HG03460 (cell line): ENCODE data around the gene ST7L.
A peak's percentile ranks its signal among the peaks of the same experiment; 100 is the strongest.

Source experiments
- ATAC-seq: cut with Tn5 transposase; IDR thresholded peaks from one replicate; pipeline ENCODE4 v1.9.1; 2021; ENCODE audit not compliant: unreplicated experiment

Gene ST7L

GRCh38 chr1:112619518-112620376 is 806 bp upstream of the ST7L start, which contains the start of gene CAPZA1:
CAPZA1 (plus strand) TSS chr1:112619832; CDS start chr1:112619845, 13 bp downstream.
- ATAC-seq: peak; percentile 84

- ATAC-seq: no peak
Observed at GRCh38 chr1:112618114-112618720, 724 bp downstream of the ST7L start.

GRCh38 chr1:112614460-112615065 is 4.4 kb downstream of the ST7L start:
- no peak for ATAC-seq

GRCh38 chr1:112605633-112606327 is 13.2 kb downstream of the ST7L start:
- ATAC-seq: no peak

GRCh38 chr1:112603541-112603940 is 15.4 kb downstream of the ST7L start:
- no peak for ATAC-seq

- no peak for ATAC-seq
Observed at GRCh38 chr1:112603012-112603411, 15.9 kb downstream of the ST7L start.

GRCh38 chr1:112599477-112599876 is 19.5 kb downstream of the ST7L start:
- no peak for ATAC-seq

- ATAC-seq: no peak
Observed at GRCh38 chr1:112594208-112594876, 24.6 kb downstream of the ST7L start.

GRCh38 chr1:112589766-112590165 is 29.2 kb downstream of the ST7L start:
- no peak for ATAC-seq

GRCh38 chr1:112583366-112583765 is 35.6 kb downstream of the ST7L start:
- no peak for ATAC-seq

GRCh38 chr1:112581586-112582192 is 37.3 kb downstream of the ST7L start:
- ATAC-seq: no peak

- ATAC-seq: no peak
Observed at GRCh38 chr1:112579801-112580510, 39.0 kb downstream of the ST7L start.

- ATAC-seq: no peak
Observed at GRCh38 chr1:112576240-112576639, 42.7 kb downstream of the ST7L start.

- no peak for ATAC-seq
Observed at GRCh38 chr1:112575154-112575804, 43.7 kb downstream of the ST7L start.

- no peak for ATAC-seq
Observed at GRCh38 chr1:112565800-112566199, 53.1 kb downstream of the ST7L start.

- ATAC-seq: no peak
Observed at GRCh38 chr1:112564081-112564480, 54.9 kb downstream of the ST7L start.

GRCh38 chr1:112563341-112563740 is 55.6 kb downstream of the ST7L start:
- ATAC-seq: no peak

- no peak for ATAC-seq
Observed at GRCh38 chr1:112558634-112559033, 60.3 kb downstream of the ST7L start.

- no peak for ATAC-seq
Observed at GRCh38 chr1:112557385-112557784, 61.6 kb downstream of the ST7L start.
